Measurements from ENCODE around the gene ATP6V0C.

Gene ATP6V0C

DNA sequence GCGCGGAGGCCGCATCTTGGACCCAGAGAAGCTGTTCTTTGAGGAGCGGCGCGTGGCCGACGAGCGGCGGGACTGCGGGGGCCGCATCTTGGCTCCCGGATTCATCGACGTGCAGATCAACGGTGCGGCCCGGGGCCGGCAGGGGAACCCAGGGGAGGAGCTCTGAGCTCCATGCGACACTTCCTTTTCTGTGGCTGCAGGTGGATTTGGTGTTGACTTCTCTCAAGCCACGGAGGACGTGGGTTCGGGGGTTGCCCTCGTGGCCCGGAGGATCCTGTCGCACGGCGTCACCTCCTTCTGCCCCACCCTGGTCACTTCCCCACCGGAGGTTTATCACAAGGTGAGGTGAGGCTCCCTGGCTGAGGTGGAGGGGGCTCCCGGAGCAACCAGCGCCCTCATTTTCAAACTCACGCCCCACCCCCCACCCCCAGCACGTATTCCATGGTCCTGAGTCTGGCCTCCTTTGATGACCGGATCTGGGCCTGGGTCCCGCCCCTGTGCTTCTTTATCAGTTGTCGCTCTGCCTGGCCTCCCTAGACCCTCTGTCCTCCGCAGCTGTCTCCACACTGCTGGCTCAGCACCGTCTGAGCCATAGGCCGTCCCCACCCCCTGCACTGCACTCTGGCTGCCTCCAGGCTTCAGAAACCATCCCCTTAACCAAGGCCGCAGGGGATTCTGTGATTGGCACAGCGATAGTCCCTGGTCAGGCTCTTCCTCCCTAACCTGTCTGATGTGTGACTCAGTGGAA lies 7.2 kb downstream of the ATP6V0C start:
- Mint-ChIP-seq H3K36me3 (ENCODE audit: low read depth) (peaks cover 29% of the 10 kb centered on the region), H3K27ac (peak overlapping the region; percentile 87), H3K27me3 (no peaks in the 10 kb centered on the region), H3K9me3 (no peaks in the 10 kb centered on the region), H3K4me3 (peak overlapping the region; percentile 82), H3K4me1 (ENCODE audit: low read depth) (peaks cover 44% of the 10 kb centered on the region)

DNA sequence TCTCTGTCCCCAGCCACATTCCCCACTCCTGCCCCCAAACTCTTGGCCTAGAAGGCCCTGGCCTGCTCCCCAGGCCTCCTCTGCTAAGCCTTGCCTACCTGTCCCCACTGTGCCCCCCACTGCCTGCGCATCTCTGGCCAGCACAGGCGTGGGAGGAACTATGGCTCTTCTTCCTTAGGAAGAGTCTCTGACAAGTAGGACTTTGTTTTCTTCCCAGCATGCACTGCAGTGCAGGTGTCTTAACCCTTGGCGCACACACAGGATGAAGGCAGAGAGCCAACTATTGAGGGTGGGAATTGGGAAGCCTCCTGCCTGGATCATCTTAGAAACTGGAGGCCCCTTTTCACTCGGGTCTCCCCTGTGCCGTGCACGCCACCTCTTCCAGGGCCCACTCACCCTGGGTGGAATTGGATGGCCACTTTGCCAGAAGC lies 10.1 kb downstream of the ATP6V0C start:
- Mint-ChIP-seq H3K27ac (no peak overlapping the region), H3K36me3 (ENCODE audit: low read depth) (peaks cover 30% of the 10 kb centered on the region), H3K4me1 (ENCODE audit: low read depth) (peaks cover 23% of the 10 kb centered on the region), H3K27me3 (no peaks in the 10 kb centered on the region), H3K4me3 (no peak overlapping the region), H3K9me3 (no peaks in the 10 kb centered on the region)

DNA sequence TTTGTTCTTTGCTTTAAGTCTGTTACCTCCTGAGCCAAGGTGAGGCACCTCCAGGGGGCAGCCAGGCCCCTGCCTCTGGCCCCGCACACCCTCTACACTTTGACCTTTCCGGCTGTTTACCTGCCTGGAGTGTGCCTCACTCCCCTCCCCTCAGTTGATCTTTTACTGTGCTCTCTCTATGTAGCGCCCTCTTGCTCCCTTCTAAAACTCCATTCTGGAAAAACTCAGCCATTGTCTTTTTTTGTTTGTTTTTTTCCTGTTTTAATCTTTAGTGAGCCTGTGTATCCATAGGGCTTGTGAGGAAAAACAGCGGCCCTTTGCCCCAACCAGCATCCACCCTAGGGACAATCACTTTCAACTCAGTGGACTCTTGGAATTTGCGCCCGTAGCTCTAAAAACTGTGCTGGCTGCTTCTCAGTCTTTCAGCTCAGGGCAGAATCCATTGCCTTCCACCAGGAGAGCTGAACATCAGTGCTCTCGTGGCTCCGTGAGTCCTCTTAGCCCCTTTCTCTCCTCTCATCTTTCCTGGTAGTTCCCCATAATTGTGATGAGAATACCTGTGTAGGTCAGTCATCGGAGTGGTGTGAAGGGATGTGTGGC lies 10.7 kb downstream of the ATP6V0C start:
- H3K4me3 Mint-ChIP-seq, result no peak overlapping the region
- no peaks in the 10 kb centered on the region for H3K9me3 Mint-ChIP-seq
- peaks cover 30% of the 10 kb centered on the region for H3K36me3 Mint-ChIP-seq (ENCODE audit: low read depth)
- no peaks in the 10 kb centered on the region for H3K27me3 Mint-ChIP-seq
- peaks cover 19% of the 10 kb centered on the region for H3K4me1 Mint-ChIP-seq (ENCODE audit: low read depth)
- H3K27ac Mint-ChIP-seq, result no peak overlapping the region

GRCh38 chr16:2526135-2526534 lies 12.4 kb downstream of the ATP6V0C start:
- H3K9me3 Mint-ChIP-seq, result no peaks in the 10 kb centered on the region
- H3K36me3 Mint-ChIP-seq (ENCODE audit: low read depth), result peaks cover 24% of the 10 kb centered on the region
- no peak overlapping the region for H3K27ac Mint-ChIP-seq
- H3K4me1 Mint-ChIP-seq (ENCODE audit: low read depth), result peaks cover 9% of the 10 kb centered on the region
- no peak overlapping the region for H3K4me3 Mint-ChIP-seq
- H3K27me3 Mint-ChIP-seq, result no peaks in the 10 kb centered on the region

- no peaks in the 10 kb centered on the region for H3K9me3 Mint-ChIP-seq
- H3K4me3 Mint-ChIP-seq, result no peak overlapping the region
- H3K27me3 Mint-ChIP-seq, result no peaks in the 10 kb centered on the region
- no peak overlapping the region for H3K27ac Mint-ChIP-seq
- H3K4me1 Mint-ChIP-seq (ENCODE audit: low read depth), result peaks cover 9% of the 10 kb centered on the region
- H3K36me3 Mint-ChIP-seq (ENCODE audit: low read depth), result peaks cover 24% of the 10 kb centered on the region
Observed at GRCh38 chr16:2527071-2527783, 13.5 kb downstream of the ATP6V0C start.

DNA sequence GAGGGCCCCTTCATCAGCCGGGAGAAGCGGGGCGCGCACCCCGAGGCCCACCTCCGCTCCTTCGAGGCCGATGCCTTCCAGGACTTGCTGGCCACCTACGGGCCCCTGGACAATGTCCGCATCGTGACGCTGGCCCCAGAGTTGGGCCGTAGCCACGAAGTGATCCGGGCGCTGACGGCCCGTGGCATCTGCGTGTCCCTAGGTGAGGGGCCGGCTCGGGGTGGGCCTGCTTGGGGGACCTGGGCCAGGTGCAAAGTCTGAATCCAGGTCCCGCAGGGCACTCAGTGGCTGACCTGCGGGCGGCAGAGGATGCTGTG lies 14.0 kb downstream of the ATP6V0C start:
- Mint-ChIP-seq H3K36me3 (ENCODE audit: low read depth) (peaks cover 24% of the 10 kb centered on the region), H3K9me3 (no peaks in the 10 kb centered on the region), H3K4me1 (ENCODE audit: low read depth) (peaks cover 13% of the 10 kb centered on the region), H3K27ac (no peak overlapping the region), H3K4me3 (no peak overlapping the region), H3K27me3 (no peaks in the 10 kb centered on the region)

DNA sequence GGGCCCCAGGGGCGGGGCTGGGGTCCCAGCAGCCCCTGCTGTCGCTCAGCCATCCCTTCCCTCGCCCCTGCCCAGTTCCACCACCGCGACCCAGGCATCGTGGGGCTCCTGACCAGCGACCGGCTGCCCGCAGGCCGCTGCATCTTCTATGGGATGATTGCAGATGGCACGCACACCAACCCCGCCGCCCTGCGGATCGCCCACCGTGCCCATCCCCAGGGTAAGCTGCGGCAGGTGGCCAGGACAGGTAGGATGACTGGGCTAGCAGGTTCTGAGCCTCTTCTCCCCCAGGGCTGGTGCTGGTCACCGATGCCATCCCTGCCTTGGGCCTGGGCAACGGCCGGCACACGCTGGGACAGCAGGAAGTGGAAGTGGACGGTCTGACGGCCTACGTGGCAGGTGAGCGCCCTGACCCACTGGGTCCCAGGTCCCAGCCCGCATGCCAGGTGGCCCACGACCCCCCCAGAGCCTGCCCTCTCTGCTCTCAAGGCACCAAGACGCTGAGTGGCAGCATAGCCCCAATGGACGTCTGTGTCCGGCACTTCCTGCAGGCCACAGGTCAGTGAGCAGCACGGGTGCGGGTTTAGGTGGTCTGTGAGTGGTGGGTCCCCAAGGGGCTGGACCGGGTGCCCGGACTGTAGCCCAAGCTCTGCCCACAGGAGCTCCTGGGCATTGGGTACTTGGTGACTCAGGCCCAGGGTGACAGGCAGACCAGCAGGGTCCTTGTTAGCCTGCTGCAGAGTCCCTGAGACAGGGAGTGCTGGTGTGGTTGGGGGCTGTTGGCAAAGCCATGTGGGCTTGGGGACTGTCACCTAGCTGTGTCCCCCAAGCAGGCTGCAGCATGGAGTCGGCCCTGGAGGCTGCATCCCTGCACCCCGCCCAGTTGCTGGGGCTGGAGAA lies 14.7 kb downstream of the ATP6V0C start:
- no peaks in the 10 kb centered on the region for H3K9me3 Mint-ChIP-seq
- H3K27ac Mint-ChIP-seq, result no peak overlapping the region
- H3K4me3 Mint-ChIP-seq, result no peak overlapping the region
- peaks cover 17% of the 10 kb centered on the region for H3K4me1 Mint-ChIP-seq (ENCODE audit: low read depth)
- no peaks in the 10 kb centered on the region for H3K27me3 Mint-ChIP-seq
- H3K36me3 Mint-ChIP-seq (ENCODE audit: low read depth), result peaks cover 20% of the 10 kb centered on the region

DNA sequence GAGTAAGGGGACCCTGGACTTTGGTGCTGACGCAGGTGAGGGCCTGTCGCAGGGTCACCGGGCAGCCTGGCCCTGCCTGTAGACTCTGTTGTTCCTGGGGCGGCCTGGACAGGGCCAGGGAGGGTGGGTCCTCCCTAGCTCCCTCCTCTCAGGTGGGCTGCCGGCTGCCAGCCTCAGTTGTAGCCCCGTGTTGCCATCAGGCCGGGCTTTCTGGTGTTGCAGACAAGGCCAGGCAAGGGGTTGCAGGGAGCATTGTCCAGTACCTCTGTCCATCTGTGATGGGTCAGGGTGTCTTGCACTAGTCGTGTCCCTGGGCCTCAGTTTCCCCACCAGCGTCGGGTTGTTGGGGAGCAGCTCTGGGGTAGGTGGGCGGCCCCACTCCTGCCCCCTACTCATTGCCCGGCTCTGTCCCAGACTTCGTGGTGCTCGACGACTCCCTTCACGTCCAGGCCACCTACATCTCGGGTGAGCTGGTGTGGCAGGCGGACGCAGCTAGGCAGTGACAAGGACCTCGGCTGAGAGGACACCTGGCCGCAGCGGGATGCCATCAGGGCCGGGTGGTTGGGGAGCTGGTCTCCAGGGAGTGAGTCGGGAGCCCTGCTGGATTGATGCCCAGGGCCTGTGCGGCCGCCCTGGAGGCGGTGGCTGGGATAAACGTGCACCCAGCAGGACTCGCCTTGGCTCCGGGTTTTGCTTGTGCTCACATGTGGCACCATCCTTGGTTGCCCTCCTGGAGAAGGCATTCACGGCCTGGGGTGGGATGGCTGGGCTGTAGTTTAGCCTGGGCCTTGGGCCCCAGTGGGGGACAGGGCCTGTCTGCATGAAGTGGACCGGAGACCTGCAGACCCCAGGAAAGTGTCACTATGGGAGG lies 15.5 kb downstream of the ATP6V0C start:
- Mint-ChIP-seq H3K27ac (no peak overlapping the region), H3K4me3 (no peak overlapping the region), H3K27me3 (no peaks in the 10 kb centered on the region), H3K9me3 (no peaks in the 10 kb centered on the region), H3K36me3 (ENCODE audit: low read depth) (peaks cover 13% of the 10 kb centered on the region), H3K4me1 (ENCODE audit: low read depth) (peaks cover 23% of the 10 kb centered on the region)

GRCh38 chr16:2529961-2530628 lies 16.3 kb downstream of the ATP6V0C start:
- H3K9me3 Mint-ChIP-seq, result no peaks in the 10 kb centered on the region
- H3K27ac Mint-ChIP-seq, result peak overlapping the region; percentile 67
- no peaks in the 10 kb centered on the region for H3K27me3 Mint-ChIP-seq
- H3K4me1 Mint-ChIP-seq (ENCODE audit: low read depth), result peaks cover 23% of the 10 kb centered on the region
- H3K36me3 Mint-ChIP-seq (ENCODE audit: low read depth), result peaks cover 6% of the 10 kb centered on the region
- H3K4me3 Mint-ChIP-seq, result no peak overlapping the region

DNA sequence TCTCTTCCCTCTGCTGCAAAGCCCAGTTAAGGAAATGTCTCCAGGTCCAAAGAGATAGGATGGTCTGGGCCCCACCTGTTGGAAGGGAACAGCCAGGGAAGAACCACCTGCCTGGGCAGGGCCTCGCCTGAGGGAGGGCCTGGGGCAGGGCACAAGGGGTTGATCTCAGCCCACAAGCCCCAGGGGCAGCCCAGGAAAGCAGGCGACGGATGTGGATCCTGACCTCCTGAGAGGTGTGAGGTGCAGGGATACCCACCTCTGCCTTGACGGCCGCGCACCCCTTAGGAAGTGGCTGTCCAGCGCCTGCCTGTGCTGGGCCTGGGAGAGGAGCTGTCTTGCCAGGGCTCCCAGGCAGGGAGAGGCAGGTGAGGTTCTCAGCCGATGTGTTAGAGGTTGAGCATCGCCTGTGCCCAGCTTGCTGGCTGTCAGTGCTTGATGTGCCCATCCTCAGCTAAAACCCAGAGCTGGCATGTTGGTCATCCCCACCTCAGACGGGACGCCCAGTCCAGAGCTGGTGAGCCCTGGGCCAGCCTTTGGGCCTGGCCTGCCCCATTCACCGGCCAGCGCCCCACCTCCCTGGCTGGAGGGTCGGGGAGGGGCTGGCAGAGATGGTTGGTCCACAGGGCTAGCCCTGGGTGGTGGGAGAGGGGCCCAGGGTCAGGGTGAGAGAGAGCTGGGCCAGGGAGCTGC lies 17.0 kb downstream of the ATP6V0C start:
- H3K27me3 Mint-ChIP-seq, result no peaks in the 10 kb centered on the region
- peaks cover 23% of the 10 kb centered on the region for H3K4me1 Mint-ChIP-seq (ENCODE audit: low read depth)
- H3K27ac Mint-ChIP-seq, result peak overlapping the region; percentile 76
- H3K36me3 Mint-ChIP-seq (ENCODE audit: low read depth), result peaks cover 6% of the 10 kb centered on the region
- H3K9me3 Mint-ChIP-seq, result no peaks in the 10 kb centered on the region
- peak overlapping the region; percentile 88 for H3K4me3 Mint-ChIP-seq

DNA sequence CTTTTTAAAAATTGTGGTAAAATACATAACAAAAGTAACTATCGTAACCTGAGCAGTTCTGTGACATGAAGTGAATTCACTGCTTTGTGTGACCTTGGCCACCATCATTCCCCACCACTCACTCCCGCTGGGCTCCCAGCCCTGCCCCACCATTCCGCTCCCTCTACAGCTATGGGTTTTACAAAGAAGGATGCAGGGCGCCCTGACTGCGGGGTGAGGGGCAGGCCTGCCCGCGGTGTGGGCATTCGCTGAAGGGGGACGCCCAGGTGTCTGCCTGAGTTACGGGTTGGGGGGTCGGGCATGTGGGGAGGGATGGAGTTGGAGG lies 17.6 kb downstream of the ATP6V0C start, which contains the start of gene CEMP1:
Gene CEMP1, minus strand, starts transcription at position 38 of the 325 bp plus-strand sequence. CDS start 335 bp downstream, outside the sequence.
- Mint-ChIP-seq H3K27me3 (no peaks in the 10 kb centered on the region), H3K4me3 (peak within 1 kb of the TSS; percentile 88), H3K9me3 (no peaks in the 10 kb centered on the region), H3K36me3 (ENCODE audit: low read depth) (peaks cover 1% of the 10 kb centered on the region), H3K4me1 (ENCODE audit: low read depth) (peaks cover 23% of the 10 kb centered on the region), H3K27ac (peak within 1 kb of the TSS; percentile 97)

GRCh38 chr16:2531696-2532493 lies 18.1 kb downstream of the ATP6V0C start:
- no peaks in the 10 kb centered on the region for H3K9me3 Mint-ChIP-seq
- H3K36me3 Mint-ChIP-seq (ENCODE audit: low read depth), result no peaks in the 10 kb centered on the region
- H3K27ac Mint-ChIP-seq, result peak overlapping the region; percentile 97
- peaks cover 27% of the 10 kb centered on the region for H3K4me1 Mint-ChIP-seq (ENCODE audit: low read depth)
- peak overlapping the region; percentile 88 for H3K4me3 Mint-ChIP-seq
- H3K27me3 Mint-ChIP-seq, result no peaks in the 10 kb centered on the region
